GM19324 (cell line): ENCODE measurements around the gene CHAF1B.
"Not testable (repeated sequence)": the region's sequence is repeated elsewhere in the genome, so short reads cannot be mapped to it uniquely, and the experiment has no call there.

Source experiments
- ATAC-seq: cut with Tn5 transposase; IDR thresholded peaks from one replicate; pipeline ENCODE4 v1.9.1; 2021; ENCODE audit warnings: mild to moderate bottlenecking, moderate library complexity; ENCODE audit not compliant: unreplicated experiment, low FRiP score

The CHAF1B gene

DNA sequence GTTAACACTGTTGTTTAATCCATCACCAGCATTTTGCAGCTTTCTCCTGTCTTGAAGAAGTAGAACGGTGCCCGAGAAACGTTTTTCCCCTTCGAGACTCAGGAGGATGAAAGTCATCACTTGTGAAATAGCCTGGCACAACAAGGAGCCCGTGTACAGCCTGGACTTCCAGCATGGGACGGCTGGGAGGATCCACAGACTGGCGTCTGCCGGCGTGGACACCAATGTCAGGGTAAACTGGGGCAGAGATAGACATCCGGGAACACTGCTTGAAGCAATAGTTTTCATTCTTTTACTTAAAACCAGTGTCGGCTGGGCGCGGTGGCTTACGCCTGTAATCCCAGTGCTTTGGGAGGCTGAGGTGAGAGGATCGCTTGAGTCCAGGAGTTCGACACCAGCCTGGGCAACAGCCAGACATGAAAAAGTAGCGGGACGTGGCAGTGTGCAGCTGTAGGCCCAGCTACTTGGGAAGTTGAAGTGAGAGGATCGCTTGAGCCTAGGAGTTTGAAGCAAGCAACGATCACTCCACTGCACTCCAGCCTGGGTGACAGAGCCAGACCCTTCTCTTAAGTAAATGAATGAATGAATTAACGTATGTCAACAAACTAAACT is 945 bp downstream of the CHAF1B start:
- ATAC-seq: no peak

GRCh38 chr21:36388096-36388495 is 2.9 kb downstream of the CHAF1B start:
- ATAC-seq: no peak

DNA sequence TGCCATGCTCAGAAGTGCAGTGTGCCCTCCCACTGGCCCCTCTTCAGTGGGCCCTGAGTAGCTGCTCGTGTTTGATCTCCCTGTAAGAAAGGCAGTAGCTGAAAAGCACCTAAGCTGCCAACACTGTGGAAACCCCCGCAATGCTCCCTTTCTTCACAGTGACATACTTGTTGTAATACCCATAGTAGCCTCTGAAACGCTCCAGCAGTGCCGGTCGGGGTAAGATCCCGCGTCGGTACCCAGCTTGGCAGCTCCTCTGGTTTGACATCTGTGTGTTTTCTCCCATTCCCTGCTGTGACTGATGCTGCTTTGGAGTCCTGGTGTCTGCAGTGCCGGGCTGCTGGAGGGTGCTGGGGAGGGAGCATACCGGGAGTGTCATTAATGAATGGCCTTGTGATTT is 3.6 kb downstream of the CHAF1B start:
- ATAC-seq: no peak

DNA sequence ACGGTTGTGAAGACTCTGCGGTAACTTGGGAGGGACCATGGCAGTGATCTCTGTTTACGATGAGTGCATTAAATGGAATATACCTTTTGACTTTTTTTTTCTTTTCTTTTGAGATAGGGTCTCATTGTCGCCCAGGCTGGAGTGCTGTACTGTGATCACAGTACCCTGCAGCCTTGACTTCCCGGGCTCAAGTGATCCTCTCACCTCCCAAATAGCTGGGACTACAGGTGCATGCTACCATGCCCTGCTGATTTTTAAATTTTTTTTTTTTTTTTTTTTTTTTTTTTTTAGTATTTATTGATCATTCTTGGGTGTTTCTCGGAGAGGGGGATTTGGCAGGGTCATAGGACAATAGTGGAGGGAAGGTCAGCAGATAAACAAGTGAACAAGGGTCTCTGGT is 6.5 kb downstream of the CHAF1B start:
- not testable (repeated sequence) for ATAC-seq

GRCh38 chr21:36395353-36396111 is 10.3 kb downstream of the CHAF1B start:
- no peak for ATAC-seq

DNA sequence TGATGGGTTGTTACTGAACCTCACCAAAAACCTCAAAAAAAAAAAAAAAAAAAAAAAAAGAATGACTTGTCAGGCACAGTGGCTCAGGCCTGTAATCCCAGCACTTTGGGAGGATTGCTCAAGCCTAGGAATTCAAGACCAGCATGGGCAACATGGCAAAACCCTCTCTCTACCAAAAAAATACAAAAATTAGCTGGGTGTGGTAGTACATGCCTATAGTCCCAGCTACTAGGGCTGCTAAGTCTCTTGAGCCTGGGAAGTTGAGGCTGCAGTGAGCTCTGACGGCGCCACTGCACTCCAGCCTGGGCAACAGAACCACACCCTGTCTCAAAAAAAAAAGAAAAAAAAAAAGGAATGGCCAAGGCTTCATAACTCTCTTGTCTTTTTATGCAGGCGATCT is 11.1 kb downstream of the CHAF1B start:
- ATAC-seq: no peak

GRCh38 chr21:36396971-36397370 is 11.8 kb downstream of the CHAF1B start:
- ATAC-seq: no peak

- ATAC-seq: no peak
Measured at GRCh38 chr21:36397606-36398005, 12.4 kb downstream of the CHAF1B start.

DNA sequence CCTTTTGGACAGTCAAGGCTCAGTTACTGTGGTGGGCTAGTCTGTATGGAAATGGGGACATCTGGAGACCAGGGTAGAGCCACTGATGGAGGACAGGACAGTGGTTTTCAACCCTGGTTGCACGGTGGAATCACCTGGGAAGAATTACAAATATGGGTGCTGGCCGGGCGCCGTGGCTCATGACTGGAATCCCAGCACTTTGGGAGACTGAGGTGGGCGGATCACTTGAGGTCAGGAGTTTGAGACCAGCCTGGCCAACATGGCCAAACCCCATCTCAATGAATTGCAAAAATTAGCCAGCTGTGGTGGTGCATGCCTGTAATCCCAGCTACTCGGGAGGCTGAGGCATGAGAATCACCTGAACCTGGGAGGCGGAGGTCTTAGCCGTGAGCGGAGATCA is 14.5 kb downstream of the CHAF1B start:
- ATAC-seq: not testable (repeated sequence)

GRCh38 chr21:36400719-36401118 is 15.5 kb downstream of the CHAF1B start:
- ATAC-seq: no peak

- no peak for ATAC-seq
Measured at GRCh38 chr21:36402339-36402738, 17.1 kb downstream of the CHAF1B start.

DNA sequence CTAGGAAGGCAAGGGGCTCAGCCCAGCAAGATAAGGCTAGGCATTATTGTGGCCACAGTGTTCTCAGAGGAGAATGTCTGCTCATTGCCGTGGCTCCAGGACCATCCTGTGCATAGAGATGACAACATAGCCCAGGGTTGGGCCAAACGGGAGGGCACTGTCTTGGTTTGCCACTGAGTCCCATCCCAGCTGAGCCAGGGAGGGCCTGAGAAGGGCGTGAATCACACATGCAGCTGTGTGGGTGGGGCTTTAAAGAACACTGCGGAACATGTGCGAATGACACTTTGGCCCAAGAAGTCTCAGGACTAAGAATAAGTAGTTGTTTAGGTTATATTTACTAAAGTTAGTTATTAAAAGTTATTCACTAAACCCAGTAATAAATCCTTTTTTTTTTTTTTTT is 18.5 kb downstream of the CHAF1B start:
- ATAC-seq: no peak

- no peak for ATAC-seq
Measured at GRCh38 chr21:36408568-36408967, 23.4 kb downstream of the CHAF1B start.

GRCh38 chr21:36411301-36411700 is 26.1 kb downstream of the CHAF1B start:
- ATAC-seq: no peak

DNA sequence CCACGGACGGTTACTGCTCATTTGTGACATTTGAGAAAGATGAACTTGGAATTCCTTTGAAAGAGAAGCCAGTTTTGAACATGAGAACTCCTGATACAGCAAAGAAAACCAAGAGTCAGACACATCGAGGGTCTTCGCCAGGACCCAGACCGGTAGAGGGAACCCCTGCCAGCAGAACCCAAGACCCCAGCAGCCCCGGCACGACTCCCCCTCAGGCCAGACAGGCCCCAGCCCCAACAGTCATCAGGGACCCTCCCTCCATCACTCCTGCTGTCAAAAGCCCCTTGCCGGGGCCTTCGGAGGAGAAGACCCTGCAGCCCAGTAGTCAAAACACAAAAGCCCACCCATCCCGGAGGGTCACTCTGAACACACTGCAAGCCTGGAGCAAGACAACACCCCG is 27.7 kb downstream of the CHAF1B start:
- ATAC-seq: no peak

- ATAC-seq: no peak
Measured at GRCh38 chr21:36415375-36415774, 30.2 kb downstream of the CHAF1B start.

DNA sequence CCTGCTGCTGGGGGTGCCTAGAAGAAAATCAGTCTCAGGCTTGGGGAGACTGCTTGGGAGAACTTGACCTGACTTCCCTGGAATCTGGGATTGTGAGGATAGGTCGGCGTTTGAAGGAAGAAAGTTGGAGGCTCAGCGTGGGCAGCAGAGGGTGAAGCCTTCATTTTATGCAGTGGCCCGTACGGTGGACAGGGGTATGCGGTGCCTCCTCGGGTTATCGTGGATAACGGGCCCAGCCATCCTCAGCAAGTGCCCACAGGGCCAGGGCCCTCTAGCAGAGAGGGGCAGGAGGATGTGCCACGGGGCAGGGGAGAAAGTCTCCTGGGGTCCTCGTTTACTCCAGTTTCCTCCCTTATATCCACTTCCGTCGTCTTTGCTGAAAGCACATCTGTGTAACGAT is 34.0 kb downstream of the CHAF1B start:
- no peak for ATAC-seq

- no peak for ATAC-seq
Measured at GRCh38 chr21:36419996-36420395, 34.8 kb downstream of the CHAF1B start.

GRCh38 chr21:36420571-36421339 is 35.6 kb downstream of the CHAF1B start:
- ATAC-seq: no peak

DNA sequence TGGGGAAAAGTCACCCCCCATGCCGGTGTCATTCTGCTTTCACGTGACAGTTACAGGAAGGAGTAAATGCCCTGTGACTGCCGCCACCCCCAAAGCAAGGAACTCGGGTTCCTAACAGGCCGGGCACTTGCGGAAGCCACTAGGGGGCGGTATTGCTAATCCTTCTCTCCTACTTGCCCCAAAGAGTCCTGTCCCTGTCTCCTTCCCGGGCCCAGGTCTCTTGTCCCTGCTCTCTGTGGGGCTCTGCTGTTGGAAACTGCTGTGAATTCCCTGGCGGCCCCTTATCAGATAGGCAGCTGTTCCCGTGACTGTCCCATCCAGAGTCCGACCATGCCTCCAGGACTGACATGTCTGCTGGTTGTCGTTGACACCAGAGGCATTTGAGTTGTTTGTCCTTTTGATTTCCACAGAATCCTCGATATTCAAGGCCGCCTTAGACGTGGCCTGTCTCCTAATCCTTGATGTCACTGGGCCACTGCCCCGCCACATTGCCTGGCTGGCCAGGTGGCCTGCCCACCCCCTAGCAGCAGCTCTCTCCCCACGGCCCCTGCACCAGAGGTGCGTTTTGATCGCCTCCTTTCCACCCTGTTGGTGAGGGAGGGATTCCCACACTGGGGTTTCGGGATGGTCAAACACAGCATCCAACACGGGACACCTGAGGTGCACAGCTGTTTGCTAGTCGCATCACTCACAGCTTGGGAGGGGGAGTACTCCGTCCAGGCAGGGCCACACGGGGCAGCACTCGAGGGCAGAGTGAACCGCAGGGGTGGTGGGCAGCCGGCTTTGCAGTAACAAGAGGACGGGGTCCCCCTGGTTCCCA is 37.3 kb downstream of the CHAF1B start:
- no peak for ATAC-seq
